ENCODE measurements around the gene PERM1. TPM values are rescaled to one million over a fixed set of nuclear protein-coding genes. Genes with fewer than 3 reads are reported as not detected.

Gene PERM1
- total RNA-seq, 1 experiment from 2014 or later = not detected

- TF ChIP-seq IRF2 (CRISPR knock-in tag; IDR thresholded peaks at IDR 0.05; ENCODE audit: borderline replicate concordance, low read depth) (no peak), CREM (CRISPR knock-in tag; IDR thresholded peaks at IDR 0.05) (no peak), ARID4B (CRISPR knock-in tag; IDR thresholded peaks at IDR 0.05; ENCODE audit: borderline replicate concordance) (no peak), AR (CRISPR knock-in tag; IDR thresholded peaks at IDR 0.05) (no peak), USF1 (CRISPR knock-in tag; IDR thresholded peaks at IDR 0.05) (0 out of 2 replicates have a peak, but pooled peaks have one; percentile 10), TCF7 (CRISPR knock-in tag; IDR thresholded peaks at IDR 0.05; ENCODE audit: low read depth) (no peak), TP53 (CRISPR knock-in tag; IDR thresholded peaks at IDR 0.05) (no peak), MYBL2 (CRISPR knock-in tag; IDR thresholded peaks at IDR 0.05) (no peak), NR2C2 (CRISPR knock-in tag; IDR thresholded peaks at IDR 0.05) (no peak), ATF6 (CRISPR knock-in tag; IDR thresholded peaks at IDR 0.05) (no peak), ZNF121 (CRISPR knock-in tag; IDR thresholded peaks at IDR 0.05) (no peak), ZNF396 (CRISPR knock-in tag; IDR thresholded peaks at IDR 0.05; ENCODE audit: borderline replicate concordance) (no peak), OVOL2 (CRISPR knock-in tag; IDR thresholded peaks at IDR 0.05; ENCODE audit: borderline replicate concordance) (no peak), MXD4 (CRISPR knock-in tag; IDR thresholded peaks at IDR 0.05; ENCODE audit: borderline replicate concordance) (no peak), RORB (CRISPR knock-in tag; IDR thresholded peaks at IDR 0.05) (no peak), MLX (CRISPR knock-in tag; IDR thresholded peaks at IDR 0.05) (no peak), ATF3 (CRISPR knock-in tag; conservative IDR thresholded peaks at IDR 0.05) (no peak), KAT7 (CRISPR knock-in tag; IDR thresholded peaks at IDR 0.05; ENCODE audit: borderline replicate concordance) (no peak), PREB (CRISPR knock-in tag; IDR thresholded peaks at IDR 0.05; ENCODE audit: borderline replicate concordance) (no peak), E2F4 (CRISPR knock-in tag; IDR thresholded peaks at IDR 0.05; ENCODE audit: borderline replicate concordance, low read depth) (no peak), ZBTB21 (CRISPR knock-in tag; IDR thresholded peaks at IDR 0.05; ENCODE audit: borderline replicate concordance) (0 out of 2 replicates have a peak, but pooled peaks have one; percentile 32), ZBTB43 (CRISPR knock-in tag; IDR thresholded peaks at IDR 0.05) (no peak), RELA (CRISPR knock-in tag; IDR thresholded peaks at IDR 0.05; ENCODE audit: borderline replicate concordance) (no peak)
These were observed 43.1 kb upstream of the PERM1 start (continued) for GRCh38 chr1:1024771-1025699.

Measured in WTC11 (cell line).